NCI-H82 treated with DMSO at 0.1 percent for 48 hours (cell line): ENCODE data around the gene BMP10.

Source experiments
- DNase-seq: peaks from one replicate; lab custom pipeline; 2025; ENCODE audit not compliant: unreplicated experiment; lab: John Stamatoyannopoulos, UW

Gene BMP10

GRCh38 chr2:68853915-68854314, 17.3 kb downstream of the BMP10 start:
- no peak for DNase-seq

GRCh38 chr2:68853035-68853434, 18.2 kb downstream of the BMP10 start:
- no peak for DNase-seq

- DNase-seq = no peak
Measured at GRCh38 chr2:68850524-68850923, 20.7 kb downstream of the BMP10 start.

- DNase-seq = no peak
Measured at GRCh38 chr2:68849579-68850030, 21.6 kb downstream of the BMP10 start.

- DNase-seq = no peak
Measured at GRCh38 chr2:68847751-68848150, 23.4 kb downstream of the BMP10 start.

GRCh38 chr2:68846091-68846490, 25.1 kb downstream of the BMP10 start:
- DNase-seq = no peak

GRCh38 chr2:68845043-68845442, 26.2 kb downstream of the BMP10 start:
- DNase-seq = no peak

- no peak for DNase-seq
Measured at GRCh38 chr2:68839260-68839833, 31.9 kb downstream of the BMP10 start.

- no peak for DNase-seq
Measured at GRCh38 chr2:68838641-68839040, 32.6 kb downstream of the BMP10 start.

GRCh38 chr2:68837861-68838341, 33.3 kb downstream of the BMP10 start:
- peak; percentile 17 for DNase-seq

- DNase-seq = no peak
Measured at GRCh38 chr2:68837164-68837860, 33.9 kb downstream of the BMP10 start.

GRCh38 chr2:68835621-68836020, 35.6 kb downstream of the BMP10 start:
- no peak for DNase-seq

GRCh38 chr2:68834737-68835376, 36.3 kb downstream of the BMP10 start:
- DNase-seq = no peak

- DNase-seq = no peak
Measured at GRCh38 chr2:68833162-68833561, 38.0 kb downstream of the BMP10 start.

GRCh38 chr2:68832233-68832869, 38.8 kb downstream of the BMP10 start:
- DNase-seq = no peak

GRCh38 chr2:68831686-68832232, 39.4 kb downstream of the BMP10 start:
- no peak for DNase-seq

- no peak for DNase-seq
Measured at GRCh38 chr2:68829749-68830148, 41.4 kb downstream of the BMP10 start.

- DNase-seq = no peak
Measured at GRCh38 chr2:68828887-68829708, 42.1 kb downstream of the BMP10 start.

- no peak for DNase-seq
Measured at GRCh38 chr2:68827666-68828065, 43.5 kb downstream of the BMP10 start.

GRCh38 chr2:68825866-68826265, 45.3 kb downstream of the BMP10 start:
- no peak for DNase-seq

- no peak for DNase-seq
Measured at GRCh38 chr2:68824831-68825230, 46.4 kb downstream of the BMP10 start.
